HepG2 (cell line): ENCODE results near the gene ZNF74. TPM values are rescaled to one million over a fixed set of nuclear protein-coding genes. Genes with fewer than 3 reads are reported as not detected.
A peak's percentile ranks its signal among the peaks of the same experiment; 100 is the strongest.

Source experiments
- BRD4 ChIP-seq: sonication (generic); formaldehyde crosslinking; IDR thresholded peaks from 2 replicates; pipeline ENCODE4 v1.4.0; 2020; ENCODE audit warnings: missing genetic modification reagents
- KDM2A ChIP-seq: sonication (generic); formaldehyde crosslinking; IDR thresholded peaks from 2 replicates; pipeline ENCODE4 v1.4.0; 2020; ENCODE audit warnings: low read depth, missing genetic modification reagents, borderline replicate concordance
- KLF12 ChIP-seq: sonication (generic); formaldehyde crosslinking; IDR thresholded peaks from 2 replicates; pipeline ENCODE4 v1.4.0; 2020; ENCODE audit warnings: missing genetic modification reagents, borderline replicate concordance
- MEF2D ChIP-seq: sonication (generic); formaldehyde crosslinking; IDR thresholded peaks from 2 replicates; pipeline ENCODE4 v1.5.1; 2020; ENCODE audit warnings: mild to moderate bottlenecking, missing genetic modification reagents
- MTA3 ChIP-seq: sonication (generic); formaldehyde crosslinking; IDR thresholded peaks from 2 replicates; pipeline ENCODE4 v1.4.0; 2020; ENCODE audit warnings: missing genetic modification reagents
- NBN ChIP-seq: fragments of 450-650 bp; conservative IDR thresholded peaks from 2 replicates; pipeline ENCODE4 v1.6.1; 2017
- NFYC ChIP-seq: IDR thresholded peaks from 2 replicates; pipeline ENCODE4 v1.6.1; 2016; ENCODE audit warnings: missing genetic modification reagents, missing compliant biosample characterization
- NONO ChIP-seq, 2 experiments: fragments of 450-650 bp in 1 of 2; sonication (generic) in 1 of 2; formaldehyde crosslinking in 1 of 2; IDR thresholded peaks in 1 of 2; conservative IDR thresholded peaks in 1 of 2; 2 replicates each; pipeline versions ENCODE4 v1.6.1 to v1.8.0; 2017 to 2022; ENCODE audit warnings: mild to moderate bottlenecking in 1 of 2, missing genetic modification reagents in 1 of 2, moderate library complexity in 1 of 2
- SALL1 ChIP-seq: sonication (generic); formaldehyde crosslinking; IDR thresholded peaks from 2 replicates; pipeline ENCODE4 v1.8.0; 2022; ENCODE audit warnings: mild to moderate bottlenecking, missing genetic modification reagents
- SMAD3 ChIP-seq: sonication (generic); formaldehyde crosslinking; IDR thresholded peaks from 2 replicates; pipeline ENCODE4 v1.4.0; 2020; ENCODE audit warnings: missing genetic modification reagents
- TAF1 ChIP-seq: sonication (generic); formaldehyde crosslinking; IDR thresholded peaks from 2 replicates; pipeline ENCODE4 v1.4.0; 2020; ENCODE audit warnings: missing genetic modification reagents
- THAP8 ChIP-seq: sonication (generic); formaldehyde crosslinking; IDR thresholded peaks from 2 replicates; pipeline ENCODE4 v1.5.1; 2020; ENCODE audit warnings: missing genetic modification reagents, mild to moderate bottlenecking, borderline replicate concordance
- TIGD3 ChIP-seq: sonication (generic); formaldehyde crosslinking; IDR thresholded peaks from 2 replicates; pipeline ENCODE4 v1.5.1; 2020; ENCODE audit warnings: mild to moderate bottlenecking, missing genetic modification reagents, borderline replicate concordance
- U2AF1 ChIP-seq: fragments of 200-400 bp; formaldehyde crosslinking; optimal IDR thresholded peaks from 2 replicates; pipeline ENCODE3; 2017; ENCODE audit warnings: mild to moderate bottlenecking, low read depth, low read length
- ZIK1 ChIP-seq: sonication (generic); formaldehyde crosslinking; IDR thresholded peaks from 2 replicates; pipeline ENCODE4 v1.5.0; 2020; ENCODE audit warnings: mild to moderate bottlenecking, low read depth, missing genetic modification reagents, borderline replicate concordance
- ZKSCAN8 ChIP-seq: IDR thresholded peaks from 2 replicates; pipeline ENCODE4 v1.6.1; 2016; ENCODE audit warnings: borderline replicate concordance, missing genetic modification reagents, missing compliant biosample characterization
- ZNF615 ChIP-seq: sonication (generic); formaldehyde crosslinking; IDR thresholded peaks from 2 replicates; pipeline ENCODE4 v1.5.0; 2020; ENCODE audit warnings: mild to moderate bottlenecking, missing genetic modification reagents, borderline replicate concordance
- ZNF777 ChIP-seq: sonication (generic); formaldehyde crosslinking; IDR thresholded peaks from 2 replicates; pipeline ENCODE4 v1.4.0; 2020; ENCODE audit warnings: missing genetic modification reagents
- ZNF841 ChIP-seq: sonication (generic); formaldehyde crosslinking; IDR thresholded peaks from 2 replicates; pipeline ENCODE4 v1.8.1; 2023; ENCODE audit warnings: missing genetic modification reagents, borderline replicate concordance
- polyA plus RNA-seq, 8 experiments: library from polyadenylated mRNA; depleted of rRNA in 3 of 8; stranded (reverse) in 7 of 8; unstranded in 1 of 8; fragments of >200 nt; fragmentation: Illumina TruSeq in 4 of 8; extraction: Trizol in 4 of 8; gene quantifications; 2 replicates each; pipeline versions ENCODE4 v1.2.1 to v1.2.3, GENCODE V29; 2011 to 2016; ENCODE audit warnings: low read depth in 4 of 8, missing spikeins in 1 of 8, mixed read lengths in 1 of 8; ENCODE audit not compliant: insufficient read depth in 1 of 8
- total RNA-seq, 5 experiments: library from RNA; depleted of rRNA; stranded (reverse); fragments of >200 nt; fragmentation: Illumina TruSeq; extraction: Trizol; gene quantifications; 2 replicates each; pipeline ENCODE4 v1.2.3, GENCODE V29; 2016; ENCODE audit warnings: low read depth in 1 of 5
- TF ChIP-seq, protein P1 (sequence below): sonication (generic); formaldehyde crosslinking; IDR thresholded peaks from 2 replicates; pipeline ENCODE4 v1.4.0; 2020; ENCODE audit warnings: missing genetic modification reagents, borderline replicate concordance
- TF ChIP-seq, protein P2 (sequence below): sonication (generic); formaldehyde crosslinking; IDR thresholded peaks from 2 replicates; pipeline ENCODE4 v1.4.0; 2020; ENCODE audit warnings: missing genetic modification reagents, borderline replicate concordance

ZNF74 gene
- total and polyA plus RNA-seq, 2 of the 13 experiments (the other 11 are each of a cell fraction or from before 2014, with no cell fraction given), result 6.3 to 9.1 TPM

DNA sequence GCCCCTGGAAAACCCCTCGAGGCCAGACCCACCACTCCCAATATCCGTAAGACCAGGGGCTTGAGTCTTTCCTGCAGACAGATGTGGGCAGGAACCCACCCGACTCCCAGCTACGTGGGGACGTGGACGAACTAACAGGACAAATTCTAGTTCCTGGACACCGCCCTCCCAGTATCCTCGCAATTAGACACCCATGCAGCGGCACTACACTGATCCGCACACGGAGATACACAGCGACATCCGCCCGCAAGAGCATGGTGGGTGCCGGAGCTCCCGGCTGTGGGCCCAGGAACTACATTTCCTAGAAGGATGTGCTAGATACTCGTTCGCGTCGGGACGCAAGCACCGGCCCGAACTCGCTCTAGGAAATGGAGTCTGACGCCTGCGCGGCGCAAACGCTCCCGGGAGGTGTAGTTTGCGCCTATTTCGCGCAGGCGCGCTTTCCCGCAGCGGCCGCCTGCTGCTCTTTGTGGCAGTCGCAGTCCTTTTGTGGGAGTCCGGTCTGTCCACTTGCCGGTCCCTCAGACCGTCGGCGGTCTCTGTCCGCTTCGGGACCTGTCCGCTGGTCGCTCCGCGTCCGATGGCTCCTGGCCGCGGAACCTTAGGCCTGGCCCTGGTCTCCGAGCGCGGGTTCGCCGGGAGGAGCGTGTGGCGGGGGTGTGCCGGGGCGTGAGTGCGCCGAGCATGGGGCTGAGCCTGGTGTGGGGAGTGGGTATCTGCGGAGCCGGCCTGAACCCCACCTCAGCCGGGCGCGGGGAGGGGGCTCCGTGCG is at the start of gene ZNF74 (continued):
- TF ChIP-seq, protein P1, sequence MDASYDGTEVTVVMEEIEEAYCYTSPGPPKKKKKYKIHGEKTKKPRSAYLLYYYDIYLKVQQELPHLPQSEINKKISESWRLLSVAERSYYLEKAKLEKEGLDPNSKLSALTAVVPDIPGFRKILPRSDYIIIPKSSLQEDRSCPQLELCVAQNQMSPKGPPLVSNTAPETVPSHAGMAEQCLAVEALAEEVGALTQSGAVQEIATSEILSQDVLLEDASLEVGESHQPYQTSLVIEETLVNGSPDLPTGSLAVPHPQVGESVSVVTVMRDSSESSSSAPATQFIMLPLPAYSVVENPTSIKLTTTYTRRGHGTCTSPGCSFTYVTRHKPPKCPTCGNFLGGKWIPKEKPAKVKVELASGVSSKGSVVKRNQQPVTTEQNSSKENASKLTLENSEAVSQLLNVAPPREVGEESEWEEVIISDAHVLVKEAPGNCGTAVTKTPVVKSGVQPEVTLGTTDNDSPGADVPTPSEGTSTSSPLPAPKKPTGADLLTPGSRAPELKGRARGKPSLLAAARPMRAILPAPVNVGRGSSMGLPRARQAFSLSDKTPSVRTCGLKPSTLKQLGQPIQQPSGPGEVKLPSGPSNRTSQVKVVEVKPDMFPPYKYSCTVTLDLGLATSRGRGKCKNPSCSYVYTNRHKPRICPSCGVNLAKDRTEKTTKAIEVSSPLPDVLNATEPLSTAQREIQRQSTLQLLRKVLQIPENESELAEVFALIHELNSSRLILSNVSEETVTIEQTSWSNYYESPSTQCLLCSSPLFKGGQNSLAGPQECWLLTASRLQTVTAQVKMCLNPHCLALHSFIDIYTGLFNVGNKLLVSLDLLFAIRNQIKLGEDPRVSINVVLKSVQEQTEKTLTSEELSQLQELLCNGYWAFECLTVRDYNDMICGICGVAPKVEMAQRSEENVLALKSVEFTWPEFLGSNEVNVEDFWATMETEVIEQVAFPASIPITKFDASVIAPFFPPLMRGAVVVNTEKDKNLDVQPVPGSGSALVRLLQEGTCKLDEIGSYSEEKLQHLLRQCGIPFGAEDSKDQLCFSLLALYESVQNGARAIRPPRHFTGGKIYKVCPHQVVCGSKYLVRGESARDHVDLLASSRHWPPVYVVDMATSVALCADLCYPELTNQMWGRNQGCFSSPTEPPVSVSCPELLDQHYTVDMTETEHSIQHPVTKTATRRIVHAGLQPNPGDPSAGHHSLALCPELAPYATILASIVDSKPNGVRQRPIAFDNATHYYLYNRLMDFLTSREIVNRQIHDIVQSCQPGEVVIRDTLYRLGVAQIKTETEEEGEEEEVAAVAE, result 0 out of 2 replicates have a peak, but pooled peaks have one; percentile 61
- TF ChIP-seq ZIK1 (CRISPR knock-in tag) (peak; percentile 24; the same call in 1 of the 2 replicates), SMAD3 (CRISPR knock-in tag) (0 out of 2 replicates have a peak, but pooled peaks have one; percentile 36), ZNF615 (0 out of 2 replicates have a peak, but pooled peaks have one; percentile 69), MTA3 (no peak), ZKSCAN8 (CRISPR knock-in tag) (peak; percentile 26; the same call in 1 of the 2 replicates), KLF12 (CRISPR knock-in tag) (no peak), SALL1 (CRISPR knock-in tag) (peak; percentile 70), MEF2D (CRISPR knock-in tag) (0 out of 2 replicates have a peak, but pooled peaks have one; percentile 26), THAP8 (no peak), ZNF841 (no peak), U2AF1 (peak; percentile 48), BRD4 (CRISPR knock-in tag) (peak; percentile 73; the same call in 1 of the 2 replicates), NBN (no peak), NONO (IDR thresholded peaks at IDR 0.05) (no peak), NONO (CRISPR knock-in tag; conservative IDR thresholded peaks at IDR 0.05) (peak; percentile 80), TIGD3 (CRISPR knock-in tag) (peak; percentile 47; the same call in 1 of the 2 replicates), ZNF777 (peak; percentile 84), TAF1 (CRISPR knock-in tag) (peak; percentile 84), KDM2A (CRISPR knock-in tag) (peak; percentile 80; the same call in 1 of the 2 replicates), NFYC (CRISPR knock-in tag) (0 out of 2 replicates have a peak, but pooled peaks have one; percentile 45)
- TF ChIP-seq, protein P2, sequence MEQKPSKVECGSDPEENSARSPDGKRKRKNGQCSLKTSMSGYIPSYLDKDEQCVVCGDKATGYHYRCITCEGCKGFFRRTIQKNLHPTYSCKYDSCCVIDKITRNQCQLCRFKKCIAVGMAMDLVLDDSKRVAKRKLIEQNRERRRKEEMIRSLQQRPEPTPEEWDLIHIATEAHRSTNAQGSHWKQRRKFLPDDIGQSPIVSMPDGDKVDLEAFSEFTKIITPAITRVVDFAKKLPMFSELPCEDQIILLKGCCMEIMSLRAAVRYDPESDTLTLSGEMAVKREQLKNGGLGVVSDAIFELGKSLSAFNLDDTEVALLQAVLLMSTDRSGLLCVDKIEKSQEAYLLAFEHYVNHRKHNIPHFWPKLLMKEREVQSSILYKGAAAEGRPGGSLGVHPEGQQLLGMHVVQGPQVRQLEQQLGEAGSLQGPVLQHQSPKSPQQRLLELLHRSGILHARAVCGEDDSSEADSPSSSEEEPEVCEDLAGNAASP (CRISPR knock-in tag), result peak; percentile 76; the same call in 1 of the 2 replicates
